ENCODE data around the gene LIM2. TPM values are rescaled to one million over a fixed set of nuclear protein-coding genes. Genes with fewer than 3 reads are reported as not detected.

The LIM2 gene
- total RNA-seq, 2 experiments from 2014 or later = not detected

DNA sequence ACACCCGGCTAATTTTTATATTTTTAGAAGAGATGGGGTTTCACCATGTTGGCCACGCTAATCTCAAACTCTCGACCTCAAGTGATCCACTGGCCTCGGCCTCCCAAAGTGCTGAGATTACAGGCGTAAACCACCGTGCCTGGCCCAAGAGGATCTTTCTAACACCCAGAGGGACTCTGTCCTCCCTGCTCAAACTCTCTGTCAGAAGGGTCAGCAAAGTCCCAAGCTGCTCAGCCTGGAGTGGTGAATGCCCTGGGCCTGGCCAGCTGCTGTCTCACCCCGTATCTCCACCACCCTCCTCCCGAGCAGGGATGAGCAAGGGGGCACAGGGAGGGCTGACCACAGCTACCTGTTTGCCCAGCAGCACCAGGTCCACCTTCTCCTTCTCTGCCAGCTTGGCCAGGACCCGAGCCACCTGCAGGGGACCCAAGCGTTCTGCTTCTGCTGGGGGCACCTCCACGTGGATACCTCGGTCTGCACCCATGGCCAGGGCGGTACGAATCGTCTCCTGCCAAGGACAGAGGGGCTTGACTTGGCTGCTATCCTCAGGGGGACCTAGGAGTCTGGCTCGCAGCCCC is 34.9 kb downstream of the LIM2 start:
- Mint-ChIP-seq H3K4me3 (no peak overlapping the region), H3K36me3 (ENCODE audit: low read depth) (peaks cover 35% of the 10 kb centered on the region), H3K9me3 (no peaks in the 10 kb centered on the region), H3K4me1 (ENCODE audit: low read depth) (peaks cover 24% of the 10 kb centered on the region), H3K27ac (no peak overlapping the region), H3K27me3 (no peaks in the 10 kb centered on the region)
- Histone ChIP-seq H3K27me3 (ENCODE audit: control insufficient read depth in 1 of 2, insufficient read depth in 2 of 2, low read length in 2 of 2) (no peaks in the 10 kb centered on the region), H3K4me3 (ENCODE audit: low read length) (no peak overlapping the region), H3K27ac (ENCODE audit: low read depth in 1 of 2, low read length in 2 of 2) (no peak overlapping the region), H3K4me1 (ENCODE audit: insufficient read depth, low read length) (peaks cover 8% of the 10 kb centered on the region), H3K36me3 (ENCODE audit: insufficient read depth, low read length) (peaks cover 22% of the 10 kb centered on the region), H3K9me3 (ENCODE audit: control insufficient read depth in 1 of 2, insufficient read depth in 1 of 2, low read length in 2 of 2) (no peaks in the 10 kb centered on the region)
- CTCF ChIA-PET = no interaction called here
- TF ChIP-seq, protein P1, sequence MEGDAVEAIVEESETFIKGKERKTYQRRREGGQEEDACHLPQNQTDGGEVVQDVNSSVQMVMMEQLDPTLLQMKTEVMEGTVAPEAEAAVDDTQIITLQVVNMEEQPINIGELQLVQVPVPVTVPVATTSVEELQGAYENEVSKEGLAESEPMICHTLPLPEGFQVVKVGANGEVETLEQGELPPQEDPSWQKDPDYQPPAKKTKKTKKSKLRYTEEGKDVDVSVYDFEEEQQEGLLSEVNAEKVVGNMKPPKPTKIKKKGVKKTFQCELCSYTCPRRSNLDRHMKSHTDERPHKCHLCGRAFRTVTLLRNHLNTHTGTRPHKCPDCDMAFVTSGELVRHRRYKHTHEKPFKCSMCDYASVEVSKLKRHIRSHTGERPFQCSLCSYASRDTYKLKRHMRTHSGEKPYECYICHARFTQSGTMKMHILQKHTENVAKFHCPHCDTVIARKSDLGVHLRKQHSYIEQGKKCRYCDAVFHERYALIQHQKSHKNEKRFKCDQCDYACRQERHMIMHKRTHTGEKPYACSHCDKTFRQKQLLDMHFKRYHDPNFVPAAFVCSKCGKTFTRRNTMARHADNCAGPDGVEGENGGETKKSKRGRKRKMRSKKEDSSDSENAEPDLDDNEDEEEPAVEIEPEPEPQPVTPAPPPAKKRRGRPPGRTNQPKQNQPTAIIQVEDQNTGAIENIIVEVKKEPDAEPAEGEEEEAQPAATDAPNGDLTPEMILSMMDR (IDR thresholded peaks at IDR 0.05) = no peak
- DNase-seq (no peak), ATAC-seq (ENCODE audit: poor library complexity) (no peak)
- POLR2A ChIA-PET = no interaction called here
- intact Hi-C loops (cut with DNase I, micrococcal nuclease) = no loop called here

DNA sequence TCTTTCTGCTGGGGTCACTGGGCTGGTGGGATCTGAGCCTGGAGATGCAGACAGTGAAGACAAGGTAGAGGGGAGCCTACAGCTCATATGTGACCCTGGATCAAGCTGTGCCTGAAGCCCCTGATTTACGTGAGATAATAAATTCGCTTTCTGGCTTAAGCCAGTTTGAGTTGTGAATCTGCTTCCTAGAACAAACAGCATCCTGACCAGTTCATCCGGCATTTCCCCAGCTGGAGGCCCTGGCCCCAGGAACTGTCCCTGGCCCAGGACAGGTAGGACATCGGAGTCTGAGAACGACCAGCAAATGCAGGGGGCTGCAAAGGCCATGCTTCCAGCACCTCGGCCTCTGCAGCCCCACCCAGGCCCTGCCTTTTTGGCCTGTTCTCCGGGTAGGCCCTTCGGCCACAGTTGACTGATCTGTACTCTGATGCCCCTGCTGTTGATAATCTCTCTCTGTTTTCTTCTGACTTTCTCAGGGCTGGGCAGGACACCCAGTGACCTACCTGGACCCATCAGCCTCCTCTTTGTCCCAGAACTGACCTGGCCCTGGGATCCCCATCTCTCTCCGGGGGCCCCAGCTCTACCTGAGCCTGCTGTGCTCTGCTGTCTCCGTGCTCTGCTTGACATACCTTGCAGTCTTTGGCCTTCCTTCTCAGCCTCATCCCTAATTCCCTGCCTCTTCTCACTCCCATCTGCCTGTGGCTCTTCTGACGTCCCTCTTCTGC is 36.3 kb downstream of the LIM2 start:
- Histone ChIP-seq H3K27ac (ENCODE audit: low read depth in 1 of 2, low read length in 2 of 2) (no peak overlapping the region), H3K4me1 (ENCODE audit: insufficient read depth, low read length) (peaks cover 8% of the 10 kb centered on the region), H3K36me3 (ENCODE audit: insufficient read depth, low read length) (peaks cover 34% of the 10 kb centered on the region), H3K4me3 (ENCODE audit: low read length) (no peak overlapping the region), H3K27me3 (ENCODE audit: control insufficient read depth in 1 of 2, insufficient read depth in 2 of 2, low read length in 2 of 2) (no peaks in the 10 kb centered on the region), H3K9me3 (ENCODE audit: control insufficient read depth in 1 of 2, insufficient read depth in 1 of 2, low read length in 2 of 2) (no peaks in the 10 kb centered on the region)
- TF ChIP-seq, protein P1 (IDR thresholded peaks at IDR 0.05) = no peak
- H3K4me3 Mint-ChIP-seq = no peak overlapping the region
- DNase-seq (no peak), ATAC-seq (ENCODE audit: poor library complexity) (no peak)
- ChIA-PET POLR2A (interaction anchor here (1.2 kb wide), 1 partner anchor 11 kb away, joined by 3 read pairs; no protein-coding TSS in a partner anchor), CTCF (no interaction called here)
- intact Hi-C loops (cut with DNase I, micrococcal nuclease) = no loop called here
- H3K4me1 Mint-ChIP-seq (ENCODE audit: low read depth) = peaks cover 20% of the 10 kb centered on the region
- no peak overlapping the region for H3K27ac Mint-ChIP-seq
- H3K27me3 Mint-ChIP-seq = no peaks in the 10 kb centered on the region
- H3K9me3 Mint-ChIP-seq = no peaks in the 10 kb centered on the region
- H3K36me3 Mint-ChIP-seq (ENCODE audit: low read depth) = peaks cover 46% of the 10 kb centered on the region

DNA sequence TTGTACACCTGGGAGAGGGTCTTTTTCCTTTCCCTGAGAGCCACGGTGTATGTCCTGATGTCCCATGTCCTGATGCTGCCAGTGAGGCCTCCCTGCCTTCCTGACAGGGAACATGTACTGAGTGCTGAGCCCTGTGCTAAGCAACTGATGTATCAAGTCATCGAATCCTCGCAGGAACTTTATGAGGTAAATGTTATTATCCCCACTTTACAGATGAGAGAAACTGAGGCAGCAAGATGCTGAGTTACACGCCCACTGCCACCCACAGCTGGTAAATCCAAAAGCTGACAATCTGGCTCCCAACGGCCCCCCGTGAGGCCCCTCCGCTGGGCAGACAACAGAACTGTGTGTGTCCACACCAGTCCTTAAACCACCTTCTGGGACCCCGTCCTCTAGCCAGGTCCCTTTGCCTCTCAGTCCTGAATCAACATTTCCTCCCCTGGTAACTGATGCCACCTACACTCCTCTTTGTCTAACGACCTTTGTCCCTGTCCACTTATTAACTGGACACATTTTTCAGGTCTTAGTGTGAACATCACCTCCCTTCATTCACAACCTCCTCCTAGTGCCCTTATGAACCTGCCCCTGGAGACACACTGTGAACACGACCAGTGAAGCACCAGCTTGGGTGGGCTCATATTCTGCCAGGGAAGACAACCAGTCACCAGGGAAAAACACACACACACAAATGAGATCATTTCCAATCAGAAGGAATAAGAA is 40.4 kb downstream of the LIM2 start:
- no peak overlapping the region for H3K27ac ChIP-seq (ENCODE audit: low read depth in 1 of 2, low read length in 2 of 2)
- H3K4me1 ChIP-seq (ENCODE audit: insufficient read depth, low read length) = no peaks in the 10 kb centered on the region
- H3K27me3 Mint-ChIP-seq = no peaks in the 10 kb centered on the region
- H3K9me3 Mint-ChIP-seq = no peaks in the 10 kb centered on the region
- no peak overlapping the region for H3K4me3 Mint-ChIP-seq
- intact Hi-C loops (cut with DNase I, micrococcal nuclease) = no loop called here
- H3K4me3 ChIP-seq (ENCODE audit: low read length) = no peak overlapping the region
- ChIA-PET POLR2A (no interaction called here), CTCF (no interaction called here)
- no peak overlapping the region for H3K27ac Mint-ChIP-seq
- H3K4me1 Mint-ChIP-seq (ENCODE audit: low read depth) = no peaks in the 10 kb centered on the region
- DNase-seq (no peak), ATAC-seq (ENCODE audit: poor library complexity) (no peak)
- no peaks in the 10 kb centered on the region for H3K9me3 ChIP-seq (ENCODE audit: control insufficient read depth in 1 of 2, insufficient read depth in 1 of 2, low read length in 2 of 2)
- H3K36me3 Mint-ChIP-seq (ENCODE audit: low read depth) = peaks cover 51% of the 10 kb centered on the region
- H3K36me3 ChIP-seq (ENCODE audit: insufficient read depth, low read length) = peaks cover 45% of the 10 kb centered on the region
- H3K27me3 ChIP-seq (ENCODE audit: control insufficient read depth in 1 of 2, insufficient read depth in 2 of 2, low read length in 2 of 2) = no peaks in the 10 kb centered on the region
- TF ChIP-seq, protein P1 (IDR thresholded peaks at IDR 0.05) = no peak
